ENCODE results near the gene FTO. TPM values are rescaled to one million over a fixed set of nuclear protein-coding genes. Genes with fewer than 3 reads are reported as not detected.

The FTO gene
- total and polyA plus RNA-seq, 2 of the 13 experiments (the other 11 are each of a cell fraction or from before 2014, with no cell fraction given) = 41.6 to 55.8 TPM

- TF ChIP-seq, protein P1, sequence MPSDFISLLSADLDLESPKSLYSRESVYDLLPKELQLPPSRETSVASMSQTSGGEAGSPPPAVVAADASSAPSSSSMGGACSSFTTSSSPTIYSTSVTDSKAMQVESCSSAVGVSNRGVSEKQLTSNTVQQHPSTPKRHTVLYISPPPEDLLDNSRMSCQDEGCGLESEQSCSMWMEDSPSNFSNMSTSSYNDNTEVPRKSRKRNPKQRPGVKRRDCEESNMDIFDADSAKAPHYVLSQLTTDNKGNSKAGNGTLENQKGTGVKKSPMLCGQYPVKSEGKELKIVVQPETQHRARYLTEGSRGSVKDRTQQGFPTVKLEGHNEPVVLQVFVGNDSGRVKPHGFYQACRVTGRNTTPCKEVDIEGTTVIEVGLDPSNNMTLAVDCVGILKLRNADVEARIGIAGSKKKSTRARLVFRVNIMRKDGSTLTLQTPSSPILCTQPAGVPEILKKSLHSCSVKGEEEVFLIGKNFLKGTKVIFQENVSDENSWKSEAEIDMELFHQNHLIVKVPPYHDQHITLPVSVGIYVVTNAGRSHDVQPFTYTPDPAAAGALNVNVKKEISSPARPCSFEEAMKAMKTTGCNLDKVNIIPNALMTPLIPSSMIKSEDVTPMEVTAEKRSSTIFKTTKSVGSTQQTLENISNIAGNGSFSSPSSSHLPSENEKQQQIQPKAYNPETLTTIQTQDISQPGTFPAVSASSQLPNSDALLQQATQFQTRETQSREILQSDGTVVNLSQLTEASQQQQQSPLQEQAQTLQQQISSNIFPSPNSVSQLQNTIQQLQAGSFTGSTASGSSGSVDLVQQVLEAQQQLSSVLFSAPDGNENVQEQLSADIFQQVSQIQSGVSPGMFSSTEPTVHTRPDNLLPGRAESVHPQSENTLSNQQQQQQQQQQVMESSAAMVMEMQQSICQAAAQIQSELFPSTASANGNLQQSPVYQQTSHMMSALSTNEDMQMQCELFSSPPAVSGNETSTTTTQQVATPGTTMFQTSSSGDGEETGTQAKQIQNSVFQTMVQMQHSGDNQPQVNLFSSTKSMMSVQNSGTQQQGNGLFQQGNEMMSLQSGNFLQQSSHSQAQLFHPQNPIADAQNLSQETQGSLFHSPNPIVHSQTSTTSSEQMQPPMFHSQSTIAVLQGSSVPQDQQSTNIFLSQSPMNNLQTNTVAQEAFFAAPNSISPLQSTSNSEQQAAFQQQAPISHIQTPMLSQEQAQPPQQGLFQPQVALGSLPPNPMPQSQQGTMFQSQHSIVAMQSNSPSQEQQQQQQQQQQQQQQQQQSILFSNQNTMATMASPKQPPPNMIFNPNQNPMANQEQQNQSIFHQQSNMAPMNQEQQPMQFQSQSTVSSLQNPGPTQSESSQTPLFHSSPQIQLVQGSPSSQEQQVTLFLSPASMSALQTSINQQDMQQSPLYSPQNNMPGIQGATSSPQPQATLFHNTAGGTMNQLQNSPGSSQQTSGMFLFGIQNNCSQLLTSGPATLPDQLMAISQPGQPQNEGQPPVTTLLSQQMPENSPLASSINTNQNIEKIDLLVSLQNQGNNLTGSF (CRISPR knock-in tag; IDR thresholded peaks at IDR 0.05) = 0 out of 2 replicates have a peak, but pooled peaks have one; percentile 37
- TF ChIP-seq HIVEP1 (CRISPR knock-in tag; IDR thresholded peaks at IDR 0.05) = 0 out of 2 replicates have a peak, but pooled peaks have one; percentile 53
- TF ChIP-seq ZNF788 (CRISPR knock-in tag; IDR thresholded peaks at IDR 0.05; ENCODE audit: borderline replicate concordance) = peak; percentile 52; the same call in 1 of the 2 replicates
- no peak for TF ChIP-seq TCF7L2 (IDR thresholded peaks at IDR 0.05; ENCODE audit: low read depth, low read length)
- TF ChIP-seq, protein P2, sequence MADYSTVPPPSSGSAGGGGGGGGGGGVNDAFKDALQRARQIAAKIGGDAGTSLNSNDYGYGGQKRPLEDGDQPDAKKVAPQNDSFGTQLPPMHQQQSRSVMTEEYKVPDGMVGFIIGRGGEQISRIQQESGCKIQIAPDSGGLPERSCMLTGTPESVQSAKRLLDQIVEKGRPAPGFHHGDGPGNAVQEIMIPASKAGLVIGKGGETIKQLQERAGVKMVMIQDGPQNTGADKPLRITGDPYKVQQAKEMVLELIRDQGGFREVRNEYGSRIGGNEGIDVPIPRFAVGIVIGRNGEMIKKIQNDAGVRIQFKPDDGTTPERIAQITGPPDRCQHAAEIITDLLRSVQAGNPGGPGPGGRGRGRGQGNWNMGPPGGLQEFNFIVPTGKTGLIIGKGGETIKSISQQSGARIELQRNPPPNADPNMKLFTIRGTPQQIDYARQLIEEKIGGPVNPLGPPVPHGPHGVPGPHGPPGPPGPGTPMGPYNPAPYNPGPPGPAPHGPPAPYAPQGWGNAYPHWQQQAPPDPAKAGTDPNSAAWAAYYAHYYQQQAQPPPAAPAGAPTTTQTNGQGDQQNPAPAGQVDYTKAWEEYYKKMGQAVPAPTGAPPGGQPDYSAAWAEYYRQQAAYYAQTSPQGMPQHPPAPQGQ (CRISPR knock-in tag; IDR thresholded peaks at IDR 0.05; ENCODE audit: borderline replicate concordance) = no peak
- no peak; the same call in none of the 2 replicates for TF ChIP-seq ARNTL (CRISPR knock-in tag; IDR thresholded peaks at IDR 0.05)
- TF ChIP-seq RFX1 (IDR thresholded peaks at IDR 0.05) = peak; percentile 67; the same call in 1 of the 2 replicates
- no peak; the same call in 1 of the 2 replicates for TF ChIP-seq WIZ (CRISPR knock-in tag; IDR thresholded peaks at IDR 0.05)
- TF ChIP-seq SP1 (IDR thresholded peaks at IDR 0.05) = no peak
- no peak for TF ChIP-seq SP1 (CRISPR knock-in tag; IDR thresholded peaks at IDR 0.05)
- no peak; the same call in 1 of the 2 replicates for TF ChIP-seq ZNF101 (CRISPR knock-in tag; IDR thresholded peaks at IDR 0.05; ENCODE audit: borderline replicate concordance, low read depth)
- TF ChIP-seq KMT2A (CRISPR knock-in tag; IDR thresholded peaks at IDR 0.05) = no peak
- TF ChIP-seq ZNF253 (CRISPR knock-in tag; IDR thresholded peaks at IDR 0.05; ENCODE audit: borderline replicate concordance) = no peak
- TF ChIP-seq ZNF773 (CRISPR knock-in tag; IDR thresholded peaks at IDR 0.05; ENCODE audit: borderline replicate concordance) = no peak
- TF ChIP-seq ZNF746 (CRISPR knock-in tag; IDR thresholded peaks at IDR 0.05) = no peak
- TF ChIP-seq SIN3A (IDR thresholded peaks at IDR 0.05; ENCODE audit: borderline replicate concordance, low read depth, low read length) = 0 out of 2 replicates have a peak, but pooled peaks have one; percentile 8
- no peak for TF ChIP-seq ZNF460 (CRISPR knock-in tag; IDR thresholded peaks at IDR 0.05; ENCODE audit: borderline replicate concordance)
- TF ChIP-seq ZNF44 (CRISPR knock-in tag; IDR thresholded peaks at IDR 0.05) = no peak; the same call in 1 of the 2 replicates
- no peak for TF ChIP-seq ZNF264 (CRISPR knock-in tag; IDR thresholded peaks at IDR 0.05)
- TF ChIP-seq HHEX (CRISPR knock-in tag; IDR thresholded peaks at IDR 0.05) = no peak
- TF ChIP-seq FOXA1 (IDR thresholded peaks at IDR 0.05) = 0 out of 2 replicates have a peak, but pooled peaks have one; percentile 61
- peak; percentile 92 for TF ChIP-seq FOXA1 (CRISPR knock-in tag; IDR thresholded peaks at IDR 0.05)
- no peak for TF ChIP-seq GATAD1 (CRISPR knock-in tag; IDR thresholded peaks at IDR 0.05)
- no peak for TF ChIP-seq MEF2D (CRISPR knock-in tag; IDR thresholded peaks at IDR 0.05)
- TF ChIP-seq NONO (IDR thresholded peaks at IDR 0.05) = no peak
- 0 out of 2 replicates have a peak, but pooled peaks have one; percentile 22 for TF ChIP-seq NONO (CRISPR knock-in tag; conservative IDR thresholded peaks at IDR 0.05)
- no peak; the same call in 1 of the 2 replicates for TF ChIP-seq SOX13 (IDR thresholded peaks at IDR 0.05)
- peak in 1 of 2 experiments; percentile 64; a peak in 1 of 4 replicates for TF ChIP-seq SOX13 (CRISPR knock-in tag; conservative IDR thresholded peaks at IDR 0.05 in 1 of 2, IDR thresholded peaks at IDR 0.05 in 1 of 2)
Measured at GRCh38 chr16:54175169-54175551, 471.2 kb downstream of the FTO start (continued).
